D721Med (cell line): ENCODE measurements around the gene ELF1.

Source experiments
- DNase-seq: peaks from one replicate; pipeline ENCODE4 v3.0.0; 2011; ENCODE audit warnings: low spot score; ENCODE audit not compliant: insufficient read length
- FAIRE-seq: peaks from 2 replicates; lab custom pipeline; 2011; peaks lifted over from hg19 to GRCh38; lab: Jason Lieb, UNC
- TF ChIP-seq, protein P1 (sequence below): IDR thresholded peaks from 2 replicates; pipeline ENCODE4 v1.5.1; 2012; ENCODE audit warnings: mild to moderate bottlenecking, control low read depth; ENCODE audit not compliant: insufficient read depth; ENCODE audit errors: missing control alignments

The ELF1 gene

DNA sequence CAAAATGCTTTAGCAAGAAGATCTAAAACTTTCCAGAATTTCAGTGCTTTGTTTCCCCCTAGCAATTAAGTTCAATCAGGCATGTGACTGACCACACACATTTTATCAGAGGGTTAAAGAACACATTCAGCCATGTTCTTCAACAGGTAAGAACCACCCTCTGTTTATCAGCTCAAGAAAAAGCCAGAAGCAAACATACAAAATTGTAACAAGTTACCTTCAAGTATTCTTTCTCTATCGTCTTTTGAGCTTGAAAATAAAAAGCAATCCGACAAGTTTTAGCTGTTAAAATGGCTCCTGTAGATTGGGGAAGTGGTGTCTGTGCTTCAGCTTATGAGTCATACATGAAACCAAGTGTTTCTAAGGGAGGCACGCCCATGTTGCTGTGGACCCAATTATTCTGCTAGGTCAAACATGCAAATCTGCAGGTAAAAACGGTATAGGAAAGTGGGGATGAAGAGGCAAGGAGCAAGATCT, at the start of gene ELF1:
ELF1 (minus strand) TSS at position 306 of the 477 bp plus-strand sequence. CDS start 37,262 bp downstream, outside the sequence.
- DNase-seq (no peak), FAIRE-seq (no peak)
- TF ChIP-seq, protein P1, sequence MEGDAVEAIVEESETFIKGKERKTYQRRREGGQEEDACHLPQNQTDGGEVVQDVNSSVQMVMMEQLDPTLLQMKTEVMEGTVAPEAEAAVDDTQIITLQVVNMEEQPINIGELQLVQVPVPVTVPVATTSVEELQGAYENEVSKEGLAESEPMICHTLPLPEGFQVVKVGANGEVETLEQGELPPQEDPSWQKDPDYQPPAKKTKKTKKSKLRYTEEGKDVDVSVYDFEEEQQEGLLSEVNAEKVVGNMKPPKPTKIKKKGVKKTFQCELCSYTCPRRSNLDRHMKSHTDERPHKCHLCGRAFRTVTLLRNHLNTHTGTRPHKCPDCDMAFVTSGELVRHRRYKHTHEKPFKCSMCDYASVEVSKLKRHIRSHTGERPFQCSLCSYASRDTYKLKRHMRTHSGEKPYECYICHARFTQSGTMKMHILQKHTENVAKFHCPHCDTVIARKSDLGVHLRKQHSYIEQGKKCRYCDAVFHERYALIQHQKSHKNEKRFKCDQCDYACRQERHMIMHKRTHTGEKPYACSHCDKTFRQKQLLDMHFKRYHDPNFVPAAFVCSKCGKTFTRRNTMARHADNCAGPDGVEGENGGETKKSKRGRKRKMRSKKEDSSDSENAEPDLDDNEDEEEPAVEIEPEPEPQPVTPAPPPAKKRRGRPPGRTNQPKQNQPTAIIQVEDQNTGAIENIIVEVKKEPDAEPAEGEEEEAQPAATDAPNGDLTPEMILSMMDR: no peak

DNA sequence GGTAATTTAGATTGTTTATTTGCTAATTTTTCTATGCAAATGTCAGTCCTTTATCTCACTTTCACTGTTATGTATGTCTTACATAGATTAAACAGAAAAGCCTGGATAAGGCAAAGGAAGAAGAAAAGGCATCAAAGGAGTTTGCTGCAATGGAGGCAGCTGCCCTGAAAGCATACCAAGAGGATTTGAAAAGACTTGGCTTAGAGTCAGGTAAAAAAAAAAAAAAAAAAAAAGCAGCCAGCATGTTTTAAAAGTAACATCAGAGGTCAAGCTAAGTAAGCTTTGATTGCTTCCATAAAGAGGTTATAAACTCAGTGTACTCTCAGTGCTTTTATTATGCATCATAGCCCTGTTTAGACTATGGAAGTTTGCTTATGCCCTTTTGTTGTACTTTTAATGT, 46.0 kb upstream of the ELF1 start:
- peak; percentile 16 for FAIRE-seq
- DNase-seq: no peak
- TF ChIP-seq, protein P1: no peak

DNA sequence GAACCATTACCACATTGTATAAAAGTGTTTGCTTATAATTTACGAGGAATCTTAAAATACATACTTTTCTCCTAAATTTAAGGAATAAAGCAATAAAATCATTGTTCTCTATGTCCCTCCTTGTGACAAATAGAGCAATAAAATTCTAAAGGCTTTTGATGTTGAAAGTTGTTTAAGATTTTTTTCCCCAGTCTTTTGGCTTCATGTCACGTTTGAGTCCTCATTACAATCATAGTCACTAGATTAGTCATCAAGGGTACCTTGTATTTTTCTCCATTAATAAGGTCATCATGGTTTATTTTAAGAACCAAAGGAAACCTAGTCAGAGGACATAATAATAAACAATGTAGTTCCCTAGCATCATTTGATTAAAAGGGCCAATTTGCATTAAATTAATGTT, 45.4 kb upstream of the ELF1 start:
- no peak for DNase-seq
- peak; percentile 21 for FAIRE-seq
- TF ChIP-seq, protein P1: no peak

DNA sequence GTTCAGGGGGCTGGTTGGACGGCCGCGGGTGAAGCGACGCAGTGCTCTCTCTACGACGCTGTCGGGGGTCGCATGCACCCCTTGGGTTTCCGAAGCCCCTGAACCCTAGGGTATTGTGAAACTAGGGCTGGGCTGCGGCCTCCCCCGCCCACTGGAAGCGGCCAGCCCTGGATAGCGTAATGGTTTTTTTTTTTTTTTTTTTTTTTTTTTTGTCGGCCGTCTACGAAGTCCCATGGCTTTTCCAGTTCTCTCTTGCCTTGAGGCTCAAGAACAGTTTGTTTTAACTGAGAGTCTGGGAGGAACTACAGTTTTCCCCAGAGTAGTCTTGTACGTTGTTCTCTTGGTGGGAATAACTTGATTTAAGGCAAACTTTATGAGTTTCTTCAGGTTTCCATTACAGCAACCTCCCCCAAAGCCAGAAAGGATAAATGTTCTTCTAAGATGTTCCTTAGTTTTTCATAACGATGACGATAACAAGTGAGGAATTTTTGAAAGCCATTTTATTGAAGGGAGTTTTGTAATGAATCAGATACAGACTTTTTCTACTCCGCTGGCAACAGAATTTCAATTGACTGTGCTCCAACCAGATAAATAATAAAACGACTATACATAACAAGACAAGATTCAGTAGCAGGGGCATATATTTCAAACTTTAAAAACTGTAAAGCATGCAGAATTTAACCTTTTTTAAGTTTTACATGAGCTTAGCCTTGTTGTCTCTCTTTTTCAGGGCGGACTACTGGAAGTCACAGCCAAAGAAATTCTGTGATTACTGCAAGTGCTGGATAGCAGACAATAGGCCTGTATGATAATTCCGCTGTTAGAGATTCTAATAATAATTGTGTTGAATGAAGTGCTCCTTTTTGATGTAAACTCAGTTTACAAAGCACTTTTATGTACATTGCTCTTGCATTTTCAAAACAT, 43.1 kb upstream of the ELF1 start:
- TF ChIP-seq, protein P1: no peak
- FAIRE-seq (no peak), DNase-seq (no peak)

DNA sequence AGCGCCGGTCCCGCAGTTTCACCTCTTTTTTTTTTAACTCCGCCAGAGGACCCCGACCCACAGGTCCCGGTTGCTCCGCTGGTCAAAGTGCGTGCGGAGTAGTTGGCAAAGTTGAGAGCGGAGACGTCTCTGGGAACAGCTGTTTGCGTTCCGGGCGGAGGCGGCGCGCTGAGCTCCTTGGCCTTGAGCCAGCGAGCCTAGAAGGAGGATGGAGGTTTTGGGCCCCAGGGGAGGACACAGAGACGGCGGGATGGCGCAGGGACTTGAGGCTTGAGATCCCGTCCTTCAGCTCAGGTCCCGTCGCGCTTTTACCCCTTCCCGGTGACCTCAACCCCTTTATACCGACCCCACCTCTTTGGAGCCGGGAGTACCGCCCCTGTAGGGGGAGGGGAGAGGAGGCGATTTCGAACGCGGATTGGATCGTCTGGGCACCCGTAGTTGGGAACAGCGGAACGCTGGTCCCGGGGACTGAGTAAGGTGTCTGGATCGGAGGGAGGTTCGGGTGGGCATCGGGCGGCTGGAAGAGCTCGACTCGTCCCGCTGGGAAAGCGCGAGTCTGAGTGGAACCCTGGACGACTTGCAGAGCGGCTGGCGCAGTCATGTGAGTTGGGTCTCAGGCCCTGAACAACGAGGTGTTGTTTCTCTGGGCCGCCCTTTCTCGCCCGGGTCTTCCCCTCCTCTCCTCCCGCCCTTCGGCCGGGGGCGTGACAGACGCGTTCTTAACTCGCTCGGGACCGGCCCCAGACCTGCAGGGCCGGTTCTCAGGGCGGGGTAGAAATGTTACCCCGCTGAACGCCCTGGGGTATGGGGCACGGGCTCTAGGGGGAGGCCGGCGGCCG, 42.2 kb upstream of the ELF1 start, which contains the start of gene WBP4:
WBP4 (plus strand) TSS at position 435 of the 839 bp plus-strand sequence; CDS start at position 600, 165 bp downstream.
- no peak for FAIRE-seq

DNA sequence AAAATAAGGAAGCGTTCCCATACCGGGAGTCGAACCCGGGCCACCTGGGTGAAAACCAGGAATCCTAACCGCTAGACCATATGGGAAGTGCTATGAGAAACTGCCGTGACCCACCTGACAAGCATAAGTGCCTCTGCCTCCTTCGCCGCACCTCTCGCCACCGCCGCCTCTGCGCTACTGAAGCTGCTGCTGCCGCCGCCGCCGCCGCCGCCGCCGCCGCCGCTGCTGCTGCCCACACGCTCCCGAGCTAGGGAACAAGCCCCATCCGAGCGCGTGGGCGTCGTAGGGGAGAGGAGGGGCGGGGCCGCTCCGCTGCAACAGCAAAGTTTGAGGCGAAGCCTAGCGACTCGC, 41.6 kb upstream of the ELF1 start:
- TF ChIP-seq, protein P1: no peak
- no peak for FAIRE-seq
- no peak for DNase-seq

More for the DNA sequence above, 42.2 kb upstream of the ELF1 start, which contains the start of gene WBP4:
- peak; percentile 61 for DNase-seq
- TF ChIP-seq, protein P1: no peak
